Gastroesophageal sphincter (tissue), 4 donors: ENCODE results near the gene GRIA3. TPM values are rescaled to one million over a fixed set of nuclear protein-coding genes. Genes with fewer than 3 reads are reported as not detected.

Experiments used
- ATAC-seq: fragments of 150-250 bp; one replicate; pipeline ENCODE4 v1.9.1; 2016; ENCODE audit warnings: mild to moderate bottlenecking, moderate library complexity
- H3K27ac ChIP-seq, 4 donors: fragments of 200-600 bp; sonication (generic) in 3 of 4; 1 replicate in 3 of 4; 2 replicates in 1 of 4; pipeline ENCODE4 v1.5.1; 2016 to 2019
- H3K27me3 ChIP-seq: fragments of 200-600 bp; sonication (generic); one replicate; pipeline ENCODE4 v1.5.1; 2019
- H3K36me3 ChIP-seq, 2 donors: fragments of 200-600 bp; sonication (generic); one replicate each; pipeline ENCODE4 v1.5.1; 2019; ENCODE audit warnings: control low read depth in 1 of 2
- H3K4me1 ChIP-seq, 3 donors: fragments of 200-600 bp; sonication (generic); 1 replicate in 2 of 3; 2 replicates in 1 of 3; pipeline ENCODE4 v1.5.1; 2016 to 2019; ENCODE audit warnings: control low read depth in 2 of 3
- H3K4me3 ChIP-seq, 2 donors: fragments of 200-600 bp; sonication (generic); one replicate each; pipeline ENCODE4 v1.5.1; 2019; ENCODE audit warnings: mild to moderate bottlenecking in 1 of 2, moderate library complexity in 1 of 2
- H3K9me3 ChIP-seq, 3 donors: fragments of 200-600 bp; sonication (generic); one replicate each; pipeline ENCODE4 v1.5.1; 2017 to 2019; ENCODE audit warnings: control low read depth in 2 of 3
- EP300 ChIP-seq: sonication (generic); formaldehyde crosslinking; IDR thresholded peaks from one replicate; pipeline ENCODE4 v1.6.1; 2017; ENCODE audit warnings: antibody characterized with exemption, mild to moderate bottlenecking
- POLR2A ChIP-seq, 2 donors: fragments of 450-650 bp; IDR thresholded peaks; one replicate each; pipeline ENCODE4 v1.6.1; 2017; ENCODE audit warnings: antibody characterized with exemption in 2 of 2, mild to moderate bottlenecking in 2 of 2, moderate library complexity in 1 of 2
- POLR2AphosphoS5 ChIP-seq: sonication (generic); formaldehyde crosslinking; IDR thresholded peaks from one replicate; pipeline ENCODE4 v1.6.1; 2017; ENCODE audit warnings: antibody characterized with exemption
- WGBS, 2 donors: methylation state at CpG; one replicate each; pipeline ENCODE4 v1.1.5; 2018; ENCODE audit warnings: low coverage in 1 of 2; 5-methylcytosine and 5-hydroxymethylcytosine counted together
- total RNA-seq, 4 donors: library from RNA; depleted of rRNA; stranded (reverse); fragments of >200 nt; gene quantifications; one replicate each; pipeline ENCODE4 v1.1.0, GENCODE V29; 2016
- TF ChIP-seq, protein P1 (sequence below), 4 experiments: fragments of 200-600 bp in 2 of 4; fragments of 450-650 bp in 2 of 4; sonication (generic) in 1 of 4; IDR thresholded peaks; one replicate each; pipeline ENCODE4 v1.5.1; 2017 to 2019; ENCODE audit warnings: antibody characterized with exemption in 4 of 4, mild to moderate bottlenecking in 2 of 4, moderate library complexity in 2 of 4

The GRIA3 gene
- total RNA-seq, 4 donors from 2014 or later, result 0.07 to 2.5 (median 1.1) TPM

DNA sequence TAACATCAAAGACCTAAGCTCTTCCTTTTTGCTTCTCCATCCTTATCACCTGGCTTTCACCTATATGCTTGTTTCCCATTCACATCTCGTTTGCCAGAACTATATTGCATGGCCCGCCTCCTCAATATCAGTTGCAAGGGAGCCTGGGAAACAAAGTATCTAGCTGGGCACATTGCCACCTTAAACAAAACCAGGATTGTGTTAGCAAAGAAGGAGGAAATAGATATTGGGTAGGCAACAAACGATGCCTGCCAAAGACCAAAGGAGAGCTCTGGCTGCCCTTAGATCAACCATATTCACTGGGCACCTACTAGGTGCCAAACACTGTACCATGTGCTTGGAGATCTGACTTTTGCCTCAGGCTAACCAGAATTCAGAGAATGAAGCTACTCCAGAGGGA, 107.5 kb downstream of the GRIA3 start:
- no peaks in the 10 kb centered on the region for H3K4me1 ChIP-seq
- ATAC-seq, result no peak
- no peaks in the 10 kb centered on the region for H3K36me3 ChIP-seq
- TF ChIP-seq POLR2AphosphoS5, result no peak
- no peak overlapping the region for H3K4me3 ChIP-seq
- 13 to 41% methylated on average over 1 to 3 of the region's 3 CpGs for WGBS, 2 donors
- H3K9me3 ChIP-seq, result no peaks in the 10 kb centered on the region
- no peaks in the 10 kb centered on the region for H3K27me3 ChIP-seq
- no peak overlapping the region for H3K27ac ChIP-seq

DNA sequence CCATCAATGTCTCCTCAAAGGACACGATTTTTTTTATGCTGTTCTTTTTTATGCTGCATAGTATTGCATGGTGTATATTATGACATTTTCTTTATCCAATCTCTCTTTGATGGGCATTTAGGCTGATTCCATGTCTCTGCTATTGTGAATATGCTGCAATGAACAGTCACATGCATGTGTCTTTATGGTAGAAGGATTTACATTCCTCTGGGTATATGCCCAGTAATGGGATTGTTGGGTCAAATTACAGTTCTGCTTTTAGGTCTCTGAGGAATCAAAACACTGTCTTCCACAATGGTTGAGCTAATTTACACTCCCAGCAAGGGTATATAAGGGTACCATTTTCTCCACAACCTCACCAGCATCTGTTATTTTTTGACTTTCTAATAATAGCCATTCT, 113.9 kb downstream of the GRIA3 start:
- Histone ChIP-seq H3K36me3 (no peaks in the 10 kb centered on the region), H3K27ac (no peak overlapping the region), H3K9me3 (no peaks in the 10 kb centered on the region), H3K27me3 (no peaks in the 10 kb centered on the region), H3K4me1 (no peaks in the 10 kb centered on the region), H3K4me3 (no peak overlapping the region)
- ATAC-seq, result no peak
- no peak for TF ChIP-seq POLR2AphosphoS5
- WGBS, 2 donors, result 57% methylated on average over 1 of the region's 1 CpG; no CpG with 5 or more reads in 1 of the 2 donors

DNA sequence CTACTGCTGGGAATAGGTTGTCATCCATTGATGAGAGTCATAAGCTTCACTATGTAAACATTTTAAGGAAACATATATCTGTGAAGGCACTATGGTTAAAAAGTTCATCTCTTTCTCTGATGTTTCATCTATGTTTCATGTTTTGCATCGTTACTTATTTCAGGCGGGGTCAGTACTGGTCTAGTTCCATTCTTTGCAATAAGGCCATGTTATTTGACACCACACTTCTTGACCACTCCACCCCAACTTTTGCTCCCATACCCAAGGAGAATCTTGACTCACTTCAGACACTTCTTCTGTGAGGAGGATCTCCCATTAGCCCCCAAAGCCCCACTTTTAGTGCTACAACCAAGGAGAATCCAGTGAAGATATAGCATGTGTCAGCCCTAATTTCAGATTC, 119.4 kb downstream of the GRIA3 start:
- Histone ChIP-seq H3K36me3 (no peaks in the 10 kb centered on the region), H3K4me3 (no peak overlapping the region), H3K9me3 (no peaks in the 10 kb centered on the region), H3K27ac (no peak overlapping the region), H3K27me3 (no peaks in the 10 kb centered on the region), H3K4me1 (no peaks in the 10 kb centered on the region)
- TF ChIP-seq, protein P1, sequence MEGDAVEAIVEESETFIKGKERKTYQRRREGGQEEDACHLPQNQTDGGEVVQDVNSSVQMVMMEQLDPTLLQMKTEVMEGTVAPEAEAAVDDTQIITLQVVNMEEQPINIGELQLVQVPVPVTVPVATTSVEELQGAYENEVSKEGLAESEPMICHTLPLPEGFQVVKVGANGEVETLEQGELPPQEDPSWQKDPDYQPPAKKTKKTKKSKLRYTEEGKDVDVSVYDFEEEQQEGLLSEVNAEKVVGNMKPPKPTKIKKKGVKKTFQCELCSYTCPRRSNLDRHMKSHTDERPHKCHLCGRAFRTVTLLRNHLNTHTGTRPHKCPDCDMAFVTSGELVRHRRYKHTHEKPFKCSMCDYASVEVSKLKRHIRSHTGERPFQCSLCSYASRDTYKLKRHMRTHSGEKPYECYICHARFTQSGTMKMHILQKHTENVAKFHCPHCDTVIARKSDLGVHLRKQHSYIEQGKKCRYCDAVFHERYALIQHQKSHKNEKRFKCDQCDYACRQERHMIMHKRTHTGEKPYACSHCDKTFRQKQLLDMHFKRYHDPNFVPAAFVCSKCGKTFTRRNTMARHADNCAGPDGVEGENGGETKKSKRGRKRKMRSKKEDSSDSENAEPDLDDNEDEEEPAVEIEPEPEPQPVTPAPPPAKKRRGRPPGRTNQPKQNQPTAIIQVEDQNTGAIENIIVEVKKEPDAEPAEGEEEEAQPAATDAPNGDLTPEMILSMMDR (IDR thresholded peaks at IDR 0.05), result no peak
- TF ChIP-seq POLR2AphosphoS5 (no peak), EP300 (no peak), POLR2A (IDR thresholded peaks at IDR 0.05) (no peak)
- 67 to 71% methylated on average over 2 of the region's 2 CpGs for WGBS, 2 donors
- ATAC-seq, result no peak

GRCh38 chrX:123308658-123309057, 124.6 kb downstream of the GRIA3 start:
- Histone ChIP-seq H3K9me3 (no peaks in the 10 kb centered on the region), H3K4me3 (no peak overlapping the region), H3K4me1 (no peaks in the 10 kb centered on the region), H3K27ac (no peak overlapping the region), H3K27me3 (no peaks in the 10 kb centered on the region), H3K36me3 (no peaks in the 10 kb centered on the region)
- no CpG with 5 or more reads among the region's 5 CpGs for WGBS, 2 donors
- TF ChIP-seq POLR2AphosphoS5, result no peak
- ATAC-seq, result no peak

DNA sequence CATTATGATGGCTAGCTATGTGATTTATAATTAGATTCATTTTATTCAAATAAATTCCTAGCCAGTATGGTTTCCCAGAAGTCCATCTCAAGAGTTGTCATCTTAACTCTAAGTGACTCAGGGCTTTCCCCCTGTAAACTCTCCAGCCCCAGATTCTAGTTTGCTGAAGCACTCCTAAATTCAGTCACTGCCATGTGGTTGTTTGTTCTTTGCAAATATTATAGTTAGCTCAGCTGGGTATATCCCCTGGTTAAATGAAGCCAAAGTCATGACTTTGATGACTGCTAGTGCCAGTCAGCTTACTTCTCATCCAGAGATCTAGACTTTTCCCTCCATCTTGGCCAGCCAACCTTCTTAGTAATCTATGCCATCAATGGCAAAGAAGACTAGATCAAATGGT, 126.0 kb downstream of the GRIA3 start:
- Histone ChIP-seq H3K4me1 (no peaks in the 10 kb centered on the region), H3K4me3 (no peak overlapping the region), H3K9me3 (no peaks in the 10 kb centered on the region), H3K27ac (no peak overlapping the region), H3K36me3 (no peaks in the 10 kb centered on the region), H3K27me3 (no peaks in the 10 kb centered on the region)
- TF ChIP-seq POLR2AphosphoS5 (no peak), POLR2A (IDR thresholded peaks at IDR 0.05) (no peak), EP300 (no peak)
- no peak for ATAC-seq

DNA sequence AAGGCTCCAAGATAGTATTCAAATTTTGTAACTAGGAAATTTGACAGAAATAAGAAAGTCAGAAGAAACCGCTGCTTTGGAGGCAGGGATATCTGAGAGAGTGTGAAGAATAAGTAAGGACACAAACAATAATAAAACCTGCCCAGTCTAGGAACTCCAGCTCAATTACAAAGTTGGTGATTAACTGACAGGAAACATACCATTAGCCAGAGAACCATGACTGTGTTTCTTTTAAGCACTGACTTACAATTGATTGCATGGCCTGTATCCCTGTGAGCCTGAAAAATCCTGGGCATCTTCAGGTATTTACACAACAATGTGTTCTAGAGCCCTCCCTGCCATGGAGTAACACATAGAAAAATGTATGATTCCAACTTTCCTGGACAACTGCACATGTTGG, 127.4 kb downstream of the GRIA3 start:
- no peaks in the 10 kb centered on the region for H3K9me3 ChIP-seq
- TF ChIP-seq POLR2A (IDR thresholded peaks at IDR 0.05) (no peak), EP300 (no peak), POLR2AphosphoS5 (no peak)
- TF ChIP-seq, protein P1 (IDR thresholded peaks at IDR 0.05), result no peak

GRCh38 chrX:123313486-123313885, 129.4 kb downstream of the GRIA3 start:
- Histone ChIP-seq H3K4me3 (no peak overlapping the region), H3K36me3 (no peaks in the 10 kb centered on the region), H3K27me3 (no peaks in the 10 kb centered on the region), H3K27ac (no peak overlapping the region), H3K4me1 (no peaks in the 10 kb centered on the region), H3K9me3 (no peaks in the 10 kb centered on the region)
- TF ChIP-seq, protein P1 (IDR thresholded peaks at IDR 0.05), result no peak
- TF ChIP-seq POLR2A (IDR thresholded peaks at IDR 0.05) (no peak), POLR2AphosphoS5 (no peak)
- ATAC-seq, result no peak

More for the DNA sequence above, 127.4 kb downstream of the GRIA3 start:
- Histone ChIP-seq H3K4me3 (no peak overlapping the region), H3K27ac (no peak overlapping the region), H3K27me3 (no peaks in the 10 kb centered on the region), H3K36me3 (no peaks in the 10 kb centered on the region), H3K4me1 (no peaks in the 10 kb centered on the region)
- no peak for ATAC-seq
- WGBS, 2 donors, result 67 to 75% methylated on average over 1 of the region's 1 CpG
